H1 (cell line): Measurements from ENCODE around the gene ZNF521. TPM values are rescaled to one million over a fixed set of nuclear protein-coding genes. Genes with fewer than 3 reads are reported as not detected.

Experiments
- CTCF ChIA-PET: fragments of 300-600 bp; sonication (Branson Sonifier 250); formaldehyde crosslinking; loops from one replicate; lab custom pipeline; 2021; ENCODE audit not compliant: partially characterized antibody; lab: Charles Lee
- POLR2A ChIA-PET: fragments of 300-600 bp; sonication (Branson Sonifier 250); formaldehyde crosslinking; loops from one replicate; lab custom pipeline; 2021; ENCODE audit warnings: inconsistent platforms; ENCODE audit not compliant: partially characterized antibody; lab: Charles Lee
- DNase-seq, 2 experiments: peaks; one replicate each; pipeline versions ENCODE4 v3.0.0 to v3.0.0-alpha.2; 2010 to 2022; ENCODE audit warnings: low spot score in 2 of 2, low read depth in 1 of 2, mixed read lengths in 1 of 2
- FAIRE-seq: peaks from 2 replicates; lab custom pipeline; 2011; peaks lifted over from hg19 to GRCh38; lab: Jason Lieb, UNC
- H2AFZ ChIP-seq: 2 replicates; pipeline ENCODE4 v1.8.1; 2012; ENCODE audit warnings: low read length, inconsistent platforms
- H2AK5ac ChIP-seq: 2 replicates; pipeline ENCODE4 v1.6.1; 2013; ENCODE audit warnings: low read depth, low read length
- H2BK120ac ChIP-seq: replicated peaks from 2 replicates; pipeline ENCODE3; 2013; ENCODE audit warnings: low read depth, low read length, inconsistent platforms
- H2BK12ac ChIP-seq: 2 replicates; pipeline ENCODE4 v1.6.1; 2013; ENCODE audit warnings: low read depth, low read length
- H2BK15ac ChIP-seq: 2 replicates; pipeline ENCODE4 v1.6.1; 2013; ENCODE audit warnings: low read length
- H2BK20ac ChIP-seq: 2 replicates; pipeline ENCODE4 v1.6.1; 2013; ENCODE audit warnings: low read length
- H2BK5ac ChIP-seq: 2 replicates; pipeline ENCODE4 v1.6.1; 2013; ENCODE audit warnings: low read depth, low read length
- H3K14ac ChIP-seq: 2 replicates; pipeline ENCODE4 v1.6.1; 2013; ENCODE audit warnings: inconsistent platforms; ENCODE audit not compliant: insufficient read length
- H3K18ac ChIP-seq: 2 replicates; pipeline ENCODE4 v1.6.1; 2013; ENCODE audit warnings: low read length; ENCODE audit errors: extremely low read depth
- H3K23ac ChIP-seq: 2 replicates; pipeline ENCODE4 v1.6.1; 2013; ENCODE audit warnings: inconsistent platforms; ENCODE audit not compliant: insufficient read length
- H3K23me2 ChIP-seq: 2 replicates; pipeline ENCODE4 v1.6.1; 2013; ENCODE audit warnings: low read depth, low read length
- H3K27ac ChIP-seq: 2 replicates; pipeline ENCODE4 v1.6.1; 2011; ENCODE audit warnings: low read depth, low read length, inconsistent platforms
- H3K27me3 ChIP-seq, 4 experiments: replicated peaks in 1 of 4; 1 replicate in 1 of 4; 2 replicates in 3 of 4; pipeline versions ENCODE4 v1.6.1 to v1.8.1; 2011 to 2013; ENCODE audit warnings: low read length in 3 of 4, mild to moderate bottlenecking in 3 of 4, inconsistent platforms in 2 of 4, mixed read lengths in 2 of 4, moderate library complexity in 1 of 4; ENCODE audit not compliant: control insufficient read depth in 3 of 4, insufficient read depth in 3 of 4; ENCODE audit errors: extremely low read depth in 1 of 4
- H3K36me3 ChIP-seq, 4 experiments: 2 replicates each; pipeline versions ENCODE4 v1.6.1 to v1.8.1; 2011 to 2013; ENCODE audit warnings: mild to moderate bottlenecking in 4 of 4, low read length in 3 of 4, moderate library complexity in 2 of 4, control low read depth in 1 of 4, inconsistent platforms in 1 of 4; ENCODE audit not compliant: insufficient read depth in 4 of 4, control insufficient read depth in 2 of 4
- H3K4ac ChIP-seq: replicated peaks from 2 replicates; pipeline ENCODE3; 2013; ENCODE audit warnings: low read length, low read depth, mixed read lengths, inconsistent platforms; ENCODE audit not compliant: insufficient read length
- H3K4me1 ChIP-seq, 4 experiments: replicated peaks in 1 of 4; 1 replicate in 1 of 4; 2 replicates in 3 of 4; pipeline versions ENCODE4 v1.6.1 to v1.8.1; 2011 to 2013; ENCODE audit warnings: low read length in 3 of 4, inconsistent platforms in 2 of 4, mixed read lengths in 1 of 4; ENCODE audit not compliant: insufficient read depth in 4 of 4, control insufficient read depth in 3 of 4
- H3K4me2 ChIP-seq, 2 experiments: 2 replicates each; pipeline versions ENCODE4 v1.6.1 to v1.8.1; 2011 to 2013; ENCODE audit warnings: low read depth in 2 of 2, low read length in 2 of 2, control low read depth in 1 of 2, inconsistent platforms in 1 of 2, mild to moderate bottlenecking in 1 of 2; ENCODE audit not compliant: insufficient read depth in 1 of 2
- H3K4me3 ChIP-seq, 4 experiments: fragments of 200-600, 300-600 bp in 1 of 4; sonication (generic), shearing (Covaris generic), sonication (Bioruptor Twin) in 1 of 4; 2 replicates each; pipeline versions ENCODE4 v1.5.1 to v1.8.1; 2011 to 2016; ENCODE audit warnings: low read length in 4 of 4, low read depth in 3 of 4, control low read depth in 2 of 4, inconsistent platforms in 2 of 4, mild to moderate bottlenecking in 2 of 4, mixed read lengths in 1 of 4, moderate library complexity in 1 of 4; ENCODE audit not compliant: insufficient read depth in 2 of 4; ENCODE audit errors: extremely low read depth in 1 of 4
- H3K56ac ChIP-seq: replicated peaks from 2 replicates; pipeline ENCODE3; 2013; ENCODE audit warnings: low read depth, mild to moderate bottlenecking, mixed read lengths, low read length, inconsistent platforms; ENCODE audit not compliant: insufficient read length
- H3K79me1 ChIP-seq: 2 replicates; pipeline ENCODE4 v1.6.1; 2013; ENCODE audit warnings: low read depth, low read length, control low read depth
- H3K79me2 ChIP-seq, 2 experiments: 2 replicates each; pipeline versions ENCODE4 v1.6.1 to v1.8.1; 2012 to 2013; ENCODE audit warnings: low read length in 2 of 2, mild to moderate bottlenecking in 2 of 2, inconsistent platforms in 1 of 2; ENCODE audit not compliant: insufficient read depth in 2 of 2, control insufficient read depth in 1 of 2
- H3K9ac ChIP-seq, 4 experiments: replicated peaks in 1 of 4; 1 replicate in 1 of 4; 2 replicates in 3 of 4; pipeline versions ENCODE4 v1.6.1 to v1.8.1; 2011 to 2013; ENCODE audit warnings: low read depth in 3 of 4, low read length in 3 of 4, control low read depth in 2 of 4, mild to moderate bottlenecking in 2 of 4, moderate library complexity in 2 of 4, inconsistent platforms in 1 of 4; ENCODE audit errors: extremely low read depth in 1 of 4
- H3K9me3 ChIP-seq, 2 experiments: 2 replicates each; pipeline versions ENCODE4 v1.6.1 to v1.8.1; 2012 to 2013; ENCODE audit warnings: mild to moderate bottlenecking in 2 of 2, moderate library complexity in 2 of 2, control low read depth in 1 of 2, inconsistent platforms in 1 of 2, low read depth in 1 of 2, low read length in 1 of 2, mixed read lengths in 1 of 2; ENCODE audit not compliant: insufficient read depth in 2 of 2
- H4K20me1 ChIP-seq, 2 experiments: replicated peaks in 1 of 2; 2 replicates each; pipeline versions ENCODE3 to v1.8.1; 2011 to 2013; ENCODE audit warnings: inconsistent platforms in 2 of 2, low read length in 2 of 2, mild to moderate bottlenecking in 1 of 2; ENCODE audit not compliant: insufficient read depth in 2 of 2, control insufficient read depth in 1 of 2
- H4K5ac ChIP-seq: 2 replicates; pipeline ENCODE4 v1.6.1; 2013; ENCODE audit warnings: low read length, low read depth, mixed read lengths, inconsistent platforms; ENCODE audit not compliant: insufficient read length
- H4K8ac ChIP-seq: 2 replicates; pipeline ENCODE4 v1.8.0; 2013; ENCODE audit warnings: mild to moderate bottlenecking, moderate library complexity, low read length, inconsistent platforms; ENCODE audit not compliant: insufficient read depth; ENCODE audit errors: extremely low read depth
- H4K91ac ChIP-seq: replicated peaks from 2 replicates; pipeline ENCODE3; 2013; ENCODE audit warnings: low read length, mixed read lengths, inconsistent platforms; ENCODE audit not compliant: insufficient read length
- CBX5 ChIP-seq: fragments of 300-800, 300-1000 bp; sonication (generic); IDR thresholded peaks from 2 replicates; pipeline ENCODE4 v1.7.1; 2016; ENCODE audit warnings: antibody characterized with exemption, low read length, low read depth
- CHD1 ChIP-seq: IDR thresholded peaks from 2 replicates; pipeline ENCODE4 v1.6.1; 2012; ENCODE audit warnings: low read depth, low read length, improper control_type of control experiment
- CHD2 ChIP-seq: IDR thresholded peaks from 2 replicates; pipeline ENCODE4 v1.6.1; 2012; ENCODE audit warnings: low read length, improper control_type of control experiment
- EGR1 ChIP-seq: IDR thresholded peaks from 2 replicates; pipeline ENCODE4 v1.6.1; 2011; ENCODE audit warnings: low read depth, low read length, borderline replicate concordance
- FOSL1 ChIP-seq: IDR thresholded peaks from 2 replicates; pipeline ENCODE4 v1.6.1; 2011; ENCODE audit warnings: mild to moderate bottlenecking, low read depth, low read length, moderate library complexity; ENCODE audit not compliant: insufficient read depth
- KDM4A ChIP-seq: IDR thresholded peaks from one replicate; pipeline ENCODE4 v1.7.1; 2012; ENCODE audit warnings: low read depth, mild to moderate bottlenecking, moderate library complexity, low read length, inconsistent platforms; ENCODE audit not compliant: severe bottlenecking
- NANOG ChIP-seq: IDR thresholded peaks from 2 replicates; pipeline ENCODE4 v1.6.1; 2011; ENCODE audit warnings: low read length, low read depth, mild to moderate bottlenecking, inconsistent platforms; ENCODE audit not compliant: insufficient read depth, poor library complexity, severe bottlenecking
- RFX5 ChIP-seq: IDR thresholded peaks from 2 replicates; pipeline ENCODE4 v1.6.1; 2011; ENCODE audit warnings: low read depth, low read length, improper control_type of control experiment, borderline replicate concordance
- SIN3A ChIP-seq, 2 experiments: IDR thresholded peaks in 1 of 2; conservative IDR thresholded peaks in 1 of 2; 2 replicates each; pipeline ENCODE4 v1.6.1; 2011 to 2012; ENCODE audit warnings: low read length in 2 of 2, improper control_type of control experiment in 1 of 2, low read depth in 1 of 2, mild to moderate bottlenecking in 1 of 2
- SUZ12 ChIP-seq: fragments of 200-600 bp; sonication (generic); IDR thresholded peaks from 2 replicates; pipeline ENCODE4 v1.6.1; 2012; ENCODE audit warnings: mild to moderate bottlenecking, inconsistent platforms, low read length, moderate library complexity, mixed read lengths
- TAF1 ChIP-seq: IDR thresholded peaks from 2 replicates; pipeline ENCODE4 v1.6.1; 2011; ENCODE audit warnings: mild to moderate bottlenecking, low read depth, low read length
- YY1 ChIP-seq: IDR thresholded peaks from 2 replicates; pipeline ENCODE4 v1.6.1; 2011; ENCODE audit warnings: low read depth, mild to moderate bottlenecking, low read length
- WGBS, 2 experiments: shearing (Covaris generic) in 1 of 2; methylation state at CpG; one replicate each; pipeline versions ENCODE4 v1.1.6 to v1.1.7; 2013 to 2015; ENCODE audit warnings: low lambda C conversion rate in 2 of 2, mixed read lengths in 2 of 2, inconsistent platforms in 1 of 2, low coverage in 1 of 2, missing lambda C conversion rate in 1 of 2; ENCODE audit not compliant: insufficient replicate concordance in 2 of 2, insufficient coverage in 1 of 2, insufficient read length in 1 of 2; ENCODE audit errors: extremely low coverage in 1 of 2, missing lambda C conversion rate in 1 of 2; 5-methylcytosine and 5-hydroxymethylcytosine counted together
- polyA plus RNA-seq, 7 experiments: library from polyadenylated mRNA; depleted of rRNA in 3 of 7; stranded (reverse) in 5 of 7; unstranded in 2 of 7; fragments of >200 nt in 5 of 7; fragments of 200-250 nt in 2 of 7; gene quantifications; 1 replicate in 5 of 7; 2 replicates in 1 of 7; 4 replicates in 1 of 7; pipeline versions ENCODE4 v1.2.1 to v1.2.3, GENCODE V29; 2011 to 2013; ENCODE audit warnings: missing spikeins in 2 of 7, mixed read lengths in 2 of 7
- total RNA-seq: library from RNA; stranded (reverse); fragmentation: NEBNext Ultra II Directional; extraction: Animal tissue kit (Norgen Biotek cat#: 25700); gene quantifications from 2 replicates; pipeline ENCODE4 v1.2.1, GENCODE V29; 2021
- TF ChIP-seq, protein P1 (sequence below): IDR thresholded peaks from 2 replicates; pipeline ENCODE4 v1.6.1; 2011; ENCODE audit warnings: low read depth, mild to moderate bottlenecking, low read length; ENCODE audit not compliant: insufficient read depth
- TF ChIP-seq, protein P2 (sequence below): IDR thresholded peaks from 2 replicates; pipeline ENCODE4 v1.6.1; 2012; ENCODE audit warnings: inconsistent platforms

ZNF521 gene
- total and polyA plus RNA-seq, 2 of the 8 experiments (the other 6 are each of a cell fraction or from before 2014, with no cell fraction given): 9.5 to 15.8 TPM

DNA sequence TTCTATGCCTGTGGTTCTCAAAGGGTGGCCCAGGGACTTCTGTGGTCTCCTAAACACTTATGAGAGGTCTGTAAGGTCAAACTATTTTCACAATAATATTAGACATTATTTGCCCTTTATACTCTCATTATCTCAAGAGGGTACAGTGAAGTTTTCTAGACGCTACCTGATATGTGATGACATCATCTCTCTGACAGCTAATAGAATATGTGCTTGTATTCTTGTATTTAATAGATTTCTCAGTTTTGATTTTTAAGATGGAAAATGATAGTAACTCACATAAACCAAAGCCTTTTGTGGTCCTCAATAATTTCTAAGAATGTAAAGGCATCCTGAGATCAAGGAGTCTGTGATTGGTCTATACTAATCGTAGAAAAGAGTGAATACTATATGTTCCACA lies 265.1 kb downstream of the ZNF521 start:
- no peak overlapping the region for H3K4ac ChIP-seq
- H3K23ac ChIP-seq: no peak overlapping the region
- ChIA-PET CTCF (no interaction called here), POLR2A (no interaction called here)
- no peak overlapping the region for H2BK120ac ChIP-seq
- no peak overlapping the region for H3K9ac ChIP-seq
- H3K79me1 ChIP-seq: no peaks in the 10 kb centered on the region
- no peak overlapping the region for H3K18ac ChIP-seq
- no peak overlapping the region for H2BK15ac ChIP-seq
- no peak overlapping the region for H3K27ac ChIP-seq
- no peak overlapping the region for H3K4me3 ChIP-seq
- H3K4me2 ChIP-seq: no peak overlapping the region
- H4K5ac ChIP-seq: no peak overlapping the region
- no peaks in the 10 kb centered on the region for H3K79me2 ChIP-seq
- no peak overlapping the region for H2AFZ ChIP-seq
- no peak for DNase-seq
- no peaks in the 10 kb centered on the region for H3K23me2 ChIP-seq
- H3K27me3 ChIP-seq: no peaks in the 10 kb centered on the region
- no peak overlapping the region for H2AK5ac ChIP-seq
- no peaks in the 10 kb centered on the region for H3K4me1 ChIP-seq
- WGBS, 2 experiments: 92% methylated on average over 2 of the region's 2 CpGs; no CpG with 5 or more reads in 1 of the 2 experiments
- no peak overlapping the region for H2BK20ac ChIP-seq
- no peaks in the 10 kb centered on the region for H3K9me3 ChIP-seq
- no peaks in the 10 kb centered on the region for H4K20me1 ChIP-seq
- no peak overlapping the region for H3K14ac ChIP-seq
- H2BK5ac ChIP-seq: no peak overlapping the region
- H3K36me3 ChIP-seq: peaks cover 0 to 4% (median 2%) of the 10 kb centered on the region in 4 experiments; a peak in 4 of 8 replicates
- no peak overlapping the region for H4K8ac ChIP-seq
- H2BK12ac ChIP-seq: no peak overlapping the region
- no peak overlapping the region for H4K91ac ChIP-seq
- FAIRE-seq: no peak
- H3K56ac ChIP-seq: no peak overlapping the region
- TF ChIP-seq SIN3A (conservative IDR thresholded peaks at IDR 0.05 in 1 of 2, IDR thresholded peaks at IDR 0.05 in 1 of 2; ENCODE audit: low read depth in 1 of 2, low read length in 2 of 2) (no peak), KDM4A (no peak), CHD1 (no peak), RFX5 (no peak), NANOG (no peak), SUZ12 (no peak), TAF1 (no peak), FOSL1 (no peak), YY1 (no peak), EGR1 (no peak), CBX5 (no peak), CHD2 (no peak)
- TF ChIP-seq, protein P1, sequence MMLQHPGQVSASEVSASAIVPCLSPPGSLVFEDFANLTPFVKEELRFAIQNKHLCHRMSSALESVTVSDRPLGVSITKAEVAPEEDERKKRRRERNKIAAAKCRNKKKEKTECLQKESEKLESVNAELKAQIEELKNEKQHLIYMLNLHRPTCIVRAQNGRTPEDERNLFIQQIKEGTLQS: no peak
- TF ChIP-seq, protein P2, sequence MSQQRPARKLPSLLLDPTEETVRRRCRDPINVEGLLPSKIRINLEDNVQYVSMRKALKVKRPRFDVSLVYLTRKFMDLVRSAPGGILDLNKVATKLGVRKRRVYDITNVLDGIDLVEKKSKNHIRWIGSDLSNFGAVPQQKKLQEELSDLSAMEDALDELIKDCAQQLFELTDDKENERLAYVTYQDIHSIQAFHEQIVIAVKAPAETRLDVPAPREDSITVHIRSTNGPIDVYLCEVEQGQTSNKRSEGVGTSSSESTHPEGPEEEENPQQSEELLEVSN: no peak
